ENCODE measurements around the gene RASGEF1C.

Gene RASGEF1C

DNA sequence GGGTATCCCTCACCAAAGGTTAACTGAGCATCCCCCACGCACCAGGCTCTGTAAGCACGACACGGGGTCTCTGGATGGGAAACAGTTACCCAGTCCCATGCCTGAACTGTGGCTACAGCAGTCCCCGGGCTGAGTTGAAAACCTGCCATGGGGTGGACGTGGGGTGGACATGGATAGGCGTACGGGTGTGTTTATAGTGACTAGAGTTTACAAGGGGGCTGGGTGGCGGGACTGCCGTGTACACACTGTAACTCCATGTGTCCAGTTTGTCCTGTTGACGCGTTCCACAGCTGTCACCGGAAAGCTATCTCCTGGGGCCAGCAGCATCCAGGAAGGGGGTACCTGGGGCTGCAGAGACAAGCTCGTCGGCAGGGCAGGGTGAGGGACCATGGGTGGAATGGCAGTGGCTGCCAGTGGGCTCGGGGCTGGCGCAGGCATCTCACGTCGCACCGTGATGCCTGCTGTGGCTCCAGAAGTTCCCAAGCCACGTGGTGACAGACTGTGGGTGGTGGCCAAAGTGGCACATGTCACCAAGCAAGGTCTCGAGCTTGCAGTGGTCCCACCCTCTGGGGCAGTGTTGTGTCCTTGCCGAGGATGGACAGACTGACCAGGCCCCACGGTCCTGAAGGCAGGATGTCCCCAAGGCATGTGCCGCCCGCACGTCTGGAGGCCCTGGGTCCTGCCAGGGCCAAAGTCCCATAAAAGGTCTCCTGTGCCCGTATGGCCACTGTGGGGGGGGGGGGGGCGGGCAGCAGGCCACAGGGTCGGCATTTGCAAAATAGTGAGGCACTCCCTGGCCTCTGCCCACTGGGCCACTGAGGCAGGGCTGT, 108.2 kb downstream of the RASGEF1C start:
- no peak for TF ChIP-seq POLR2A (IDR thresholded peaks at IDR 0.05; ENCODE audit: low read depth, low read length)
- no peak for DNase-seq (ENCODE audit: insufficient read length, low spot score)
- no peak for FAIRE-seq

DNA sequence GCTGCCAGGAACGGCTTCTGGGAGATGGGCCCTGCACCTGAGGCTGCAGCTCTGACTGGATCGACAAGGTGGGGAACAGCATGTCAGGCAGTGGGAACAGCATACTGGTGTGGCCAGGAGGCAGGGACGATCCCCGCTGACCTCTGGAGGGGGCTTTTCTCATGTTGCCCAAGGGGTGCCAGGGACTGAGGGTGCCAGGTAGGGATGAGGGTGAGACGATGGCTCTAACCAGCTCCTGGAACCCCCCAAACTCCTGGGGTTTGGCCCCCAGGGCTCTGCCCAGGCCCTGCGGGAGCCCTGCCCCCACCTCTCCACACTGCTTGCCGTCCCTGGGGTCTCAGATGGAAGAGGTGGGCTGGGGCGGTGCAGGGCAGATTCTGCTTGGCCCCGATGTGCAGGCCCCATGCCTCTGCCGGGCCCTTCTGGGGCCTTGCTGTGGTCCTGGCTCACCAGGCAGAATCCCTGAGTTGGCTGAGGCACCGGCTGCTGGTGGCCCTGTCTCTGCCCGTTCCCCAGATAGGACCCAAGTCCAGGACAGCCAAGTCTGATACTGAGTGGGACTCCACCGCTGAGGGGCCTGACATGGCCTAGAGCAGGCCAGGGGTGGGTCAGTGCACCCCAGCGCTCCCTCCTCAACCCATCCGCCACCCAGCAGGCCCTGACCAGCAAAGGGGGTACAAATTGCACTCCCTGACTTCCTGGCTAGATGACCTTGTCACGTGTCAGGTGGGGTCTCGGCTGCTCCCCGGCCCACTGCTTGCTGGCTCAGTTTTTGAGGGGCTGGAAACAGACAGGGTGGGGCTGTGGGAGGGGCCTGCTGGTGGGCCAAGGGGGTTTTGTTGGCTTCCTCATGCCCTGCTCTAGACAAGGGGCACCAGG, 109.0 kb downstream of the RASGEF1C start:
- DNase-seq (ENCODE audit: insufficient read length, low spot score) = no peak
- no peak for TF ChIP-seq POLR2A (IDR thresholded peaks at IDR 0.05; ENCODE audit: low read depth, low read length)
- FAIRE-seq = no peak

DNA sequence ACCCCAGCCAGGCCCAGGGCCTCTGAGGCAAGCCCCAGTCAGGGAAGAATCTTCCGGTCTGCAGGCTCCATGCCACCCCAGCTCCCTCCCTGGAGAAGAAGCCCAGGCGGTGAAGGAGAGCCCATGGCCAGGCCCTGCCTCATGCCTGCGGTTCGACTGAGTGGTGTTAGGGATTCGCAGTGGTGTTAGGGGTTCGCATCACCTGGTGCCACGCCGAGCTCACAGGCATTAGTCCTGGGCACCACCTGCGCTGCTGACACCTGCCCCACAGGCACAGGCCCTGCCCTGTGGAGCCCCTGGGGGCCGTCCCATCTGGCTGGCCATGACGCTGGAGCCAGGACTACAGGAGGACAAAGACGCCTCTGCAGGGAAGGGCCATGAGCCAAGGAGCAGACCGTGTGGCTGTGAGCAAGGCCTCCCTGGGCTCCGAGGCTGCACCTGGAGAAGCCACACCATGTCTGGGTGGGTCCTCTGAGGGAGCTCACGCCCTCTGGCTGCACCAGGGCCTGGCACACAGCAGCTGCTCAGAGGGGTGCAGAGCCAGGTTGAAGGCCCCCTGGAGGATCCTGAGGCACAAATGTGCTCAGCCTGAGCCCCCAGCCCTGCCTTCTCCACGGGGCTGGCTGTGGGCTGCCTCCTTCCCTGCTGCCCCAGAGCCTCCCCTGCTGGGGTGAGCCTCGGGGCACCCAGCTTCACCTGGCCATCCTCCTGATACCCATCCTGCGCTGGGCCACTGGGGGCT, 109.8 kb downstream of the RASGEF1C start:
- no peak for DNase-seq (ENCODE audit: insufficient read length, low spot score)
- TF ChIP-seq POLR2A (IDR thresholded peaks at IDR 0.05; ENCODE audit: low read depth, low read length) = no peak
- no peak for FAIRE-seq

DNA sequence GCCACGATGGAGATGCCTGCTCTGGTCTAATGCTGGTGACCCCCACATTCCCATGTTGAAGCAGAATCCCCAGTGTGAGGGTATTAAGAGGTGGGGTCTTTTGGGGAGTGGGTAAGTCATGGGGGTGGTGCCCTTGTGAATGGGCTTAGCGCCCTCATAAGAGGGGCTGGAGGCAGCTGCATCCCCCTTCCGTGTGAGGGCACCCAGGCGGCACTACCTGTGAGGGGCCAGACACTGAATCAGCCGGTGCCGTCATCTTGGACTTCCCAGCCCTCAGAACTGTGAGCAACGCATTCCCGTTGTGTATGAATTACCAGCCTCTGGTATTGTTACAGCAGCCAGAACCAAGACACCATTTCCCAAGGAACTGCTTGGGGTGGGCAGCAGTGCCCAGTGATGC, 110.5 kb downstream of the RASGEF1C start:
- FAIRE-seq (no peak), DNase-seq (ENCODE audit: insufficient read length, low spot score) (no peak)
- TF ChIP-seq POLR2A (IDR thresholded peaks at IDR 0.05; ENCODE audit: low read depth, low read length) = no peak

DNA sequence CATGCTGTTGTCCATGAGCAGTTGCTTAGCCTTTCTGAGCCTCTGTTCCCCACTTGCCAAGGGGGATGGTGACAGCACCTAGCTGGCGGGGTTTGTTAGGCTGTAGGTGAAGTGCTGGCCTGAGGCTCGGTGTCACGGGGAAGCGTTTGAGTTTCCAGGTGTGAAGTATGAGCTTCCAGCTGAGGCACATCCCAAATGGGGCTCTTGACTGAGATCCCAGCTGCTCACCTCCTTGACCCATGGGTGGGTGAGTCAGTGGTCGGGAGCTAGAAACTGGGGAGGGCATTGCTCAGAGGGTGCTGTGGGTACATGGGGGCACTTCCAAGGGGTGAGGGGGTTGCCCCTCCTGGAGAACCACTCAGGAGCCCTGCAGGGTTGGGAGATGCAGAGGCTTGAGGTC, 111.1 kb downstream of the RASGEF1C start:
- DNase-seq (ENCODE audit: insufficient read length, low spot score) = no peak
- TF ChIP-seq POLR2A (IDR thresholded peaks at IDR 0.05; ENCODE audit: low read depth, low read length) = no peak
- no peak for FAIRE-seq

DNA sequence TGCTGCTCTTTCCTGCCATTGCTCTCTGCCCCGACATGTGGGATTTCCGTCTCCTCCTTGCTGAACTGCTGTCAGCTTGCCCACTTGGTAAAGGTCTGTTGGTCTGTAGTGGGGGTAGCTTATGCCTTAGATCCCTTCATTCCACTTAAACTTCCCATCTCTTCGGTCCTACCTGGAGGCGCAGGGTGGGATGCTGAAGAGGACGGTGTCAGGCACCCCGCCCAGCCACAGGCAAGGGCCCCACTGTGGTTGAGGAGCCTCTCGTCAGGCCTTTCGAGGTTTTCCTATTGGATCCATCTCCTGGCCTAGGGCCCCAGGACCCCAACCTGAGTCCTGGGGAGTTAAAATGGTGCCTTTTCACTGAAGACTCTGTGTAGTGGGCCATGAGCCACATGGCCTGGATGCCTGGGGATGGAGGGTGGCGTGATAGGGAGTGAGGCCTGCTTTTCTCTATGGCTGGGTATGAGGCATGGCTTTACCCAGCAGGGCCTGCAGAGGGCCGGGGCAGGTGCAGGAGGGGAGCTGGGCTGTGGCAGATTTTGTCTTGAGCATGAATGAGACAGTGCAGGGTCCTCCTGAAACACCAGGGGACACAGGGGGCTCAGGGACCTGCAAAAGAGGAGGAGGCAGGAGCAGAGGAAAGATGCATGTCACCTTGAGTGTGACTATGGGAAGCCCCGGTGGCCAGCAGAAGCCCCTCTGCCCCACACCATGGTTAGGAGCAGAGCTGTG, 111.7 kb downstream of the RASGEF1C start:
- FAIRE-seq (no peak), DNase-seq (ENCODE audit: insufficient read length, low spot score) (no peak)
- TF ChIP-seq POLR2A (IDR thresholded peaks at IDR 0.05; ENCODE audit: low read depth, low read length) = no peak

DNA sequence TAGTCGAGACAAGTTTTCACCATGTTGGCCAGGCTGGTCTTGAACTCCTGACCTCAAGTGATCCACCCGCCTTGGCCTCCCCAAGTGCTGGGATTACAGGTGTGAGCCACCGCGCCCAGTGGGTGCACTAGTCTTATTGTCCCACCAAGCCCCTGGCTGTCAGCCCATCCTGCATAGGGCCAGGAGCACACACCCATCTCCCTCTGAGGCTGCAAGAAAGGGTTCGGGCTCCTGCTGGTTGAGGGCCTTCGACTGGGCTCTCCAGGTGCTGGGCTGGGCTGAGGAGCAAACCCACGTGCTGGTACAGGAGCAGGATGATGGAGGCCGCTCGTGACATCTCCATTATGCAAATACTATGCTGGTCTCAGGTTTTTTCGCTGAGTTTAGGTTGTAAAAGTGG, 112.4 kb downstream of the RASGEF1C start:
- FAIRE-seq = no peak
- DNase-seq (ENCODE audit: insufficient read length, low spot score) = no peak
- no peak for TF ChIP-seq POLR2A (IDR thresholded peaks at IDR 0.05; ENCODE audit: low read depth, low read length)

DNA sequence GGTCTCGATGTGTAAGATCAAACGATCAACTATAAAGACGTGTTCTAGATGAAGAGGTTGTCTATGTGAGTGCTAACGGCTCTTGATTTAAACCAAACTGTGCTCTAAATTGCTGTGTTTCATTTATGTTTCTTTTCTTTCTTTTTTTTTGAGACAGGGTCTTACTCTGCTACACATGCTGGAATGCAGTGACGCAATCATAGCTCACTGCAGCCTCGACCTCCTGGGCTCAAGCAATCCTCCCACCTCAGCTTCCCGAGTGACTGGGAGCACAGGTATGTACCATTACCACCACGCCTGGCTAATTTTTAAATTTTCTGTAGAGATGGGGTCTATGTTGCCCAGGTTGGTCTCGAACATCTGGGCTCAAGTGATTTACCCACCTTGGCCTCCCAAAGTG, 113.5 kb downstream of the RASGEF1C start:
- DNase-seq (ENCODE audit: insufficient read length, low spot score) (no peak), FAIRE-seq (no peak)
- no peak for TF ChIP-seq POLR2A (IDR thresholded peaks at IDR 0.05; ENCODE audit: low read depth, low read length)

DNA sequence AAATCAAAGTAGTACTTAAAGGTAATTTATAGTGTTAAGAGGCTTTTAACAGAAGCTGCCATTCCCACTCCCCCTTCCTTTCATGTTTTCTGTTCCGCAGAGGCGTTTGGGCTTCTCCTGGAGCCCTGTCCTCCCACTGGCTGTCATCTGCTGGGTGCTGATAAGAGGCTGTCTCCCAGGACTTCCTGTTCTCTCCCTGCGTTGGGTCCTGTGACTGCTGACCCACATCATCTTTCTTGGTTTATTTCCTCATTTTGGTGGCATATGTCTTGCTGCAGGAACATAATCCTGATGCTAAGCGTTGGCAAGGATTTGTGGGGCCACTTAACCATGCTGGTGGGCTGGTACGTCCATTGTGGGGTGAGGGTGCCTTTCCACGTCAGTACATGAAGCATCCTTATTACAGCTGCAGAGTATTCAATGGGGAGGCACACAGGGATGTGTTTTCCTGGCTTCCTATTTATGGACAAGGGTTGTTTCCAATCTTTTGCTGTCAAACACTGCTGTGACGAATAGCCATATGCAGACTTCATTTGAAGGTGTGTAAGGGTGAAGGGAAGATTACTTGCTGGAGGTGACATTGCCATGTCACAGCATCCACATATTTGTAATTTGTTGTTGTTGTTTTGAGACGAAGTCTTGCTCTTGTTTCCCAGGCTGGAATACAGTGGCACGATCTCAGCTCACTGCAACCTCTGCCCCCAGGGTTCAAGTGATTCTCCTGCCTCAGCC, 115.2 kb downstream of the RASGEF1C start:
- no peak for FAIRE-seq
- no peak for TF ChIP-seq POLR2A (IDR thresholded peaks at IDR 0.05; ENCODE audit: low read depth, low read length)

DNA sequence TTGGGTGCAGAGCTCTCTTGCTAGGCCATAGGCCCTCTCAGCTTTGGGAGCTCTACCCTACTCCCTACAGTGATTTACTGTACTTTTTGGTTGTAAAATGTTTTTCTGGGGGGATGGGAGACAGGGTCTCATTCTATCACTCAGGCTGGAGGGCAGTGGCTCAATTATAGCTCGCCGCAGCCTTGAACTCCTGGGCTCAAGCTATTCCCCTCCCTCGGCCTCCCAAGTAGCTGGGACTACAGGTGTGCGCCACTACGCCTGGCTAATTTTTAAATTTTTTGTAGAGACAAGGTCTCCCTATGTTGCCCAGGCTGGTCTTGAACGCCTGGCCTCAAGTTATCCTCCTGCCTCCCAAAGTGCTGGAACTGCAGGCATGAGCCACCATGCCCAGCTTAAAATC, 115.8 kb downstream of the RASGEF1C start:
- DNase-seq (ENCODE audit: insufficient read length, low spot score) (no peak), FAIRE-seq (no peak)

More for the DNA sequence above, 115.2 kb downstream of the RASGEF1C start:
- DNase-seq (ENCODE audit: insufficient read length, low spot score) = no peak

DNA sequence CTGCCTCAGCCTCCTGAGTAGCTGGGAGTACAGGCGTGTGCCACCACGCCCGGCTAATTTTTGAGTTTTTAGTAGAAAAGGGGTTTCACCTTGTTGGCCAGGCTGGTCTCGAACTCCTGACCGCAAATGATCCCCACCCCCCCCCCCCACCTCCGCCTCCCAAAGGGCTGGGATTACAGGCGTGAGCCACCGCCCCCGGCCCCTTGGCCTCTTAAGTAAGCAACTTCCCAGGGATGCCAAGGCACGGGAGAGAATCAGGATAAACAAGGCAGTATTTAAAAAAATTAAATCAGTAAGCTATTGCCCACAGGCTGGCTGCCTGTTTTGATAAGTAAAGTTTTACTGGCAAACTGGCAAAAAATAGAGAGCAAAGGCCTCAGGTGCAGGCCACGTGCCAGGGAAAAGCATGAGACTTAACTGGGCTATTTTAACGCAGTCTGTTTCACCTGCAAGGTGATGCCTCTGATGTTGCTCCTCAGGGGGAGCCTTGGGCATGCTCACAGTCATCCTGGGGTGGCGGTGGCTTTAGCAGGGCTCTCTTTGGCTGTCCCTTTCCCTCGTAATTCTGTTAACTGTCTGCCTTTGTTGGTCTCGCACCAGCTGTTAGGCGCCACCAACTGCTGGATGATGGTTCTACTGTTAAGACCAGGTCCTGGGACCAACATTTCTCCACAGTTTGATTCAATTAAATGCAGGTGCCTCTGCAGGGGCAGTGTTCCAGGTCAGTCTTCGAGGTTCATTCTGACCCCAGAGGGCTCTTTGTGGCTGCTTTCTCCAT, 118.1 kb downstream of the RASGEF1C start:
- FAIRE-seq (no peak), DNase-seq (ENCODE audit: insufficient read length, low spot score) (no peak)
- TF ChIP-seq POLR2A (IDR thresholded peaks at IDR 0.05; ENCODE audit: low read depth, low read length) = no peak

More for the DNA sequence above, 115.8 kb downstream of the RASGEF1C start:
- TF ChIP-seq POLR2A (IDR thresholded peaks at IDR 0.05; ENCODE audit: low read depth, low read length) = no peak

Data from H54 (cell line).